HepG2 (cell line): ENCODE measurements around the gene CTBP1. TPM values are rescaled to one million over a fixed set of nuclear protein-coding genes. Genes with fewer than 3 reads are reported as not detected.

Source experiments
- ATAC-seq: fragments of 200-7000 bp; cut with Tn5 transposase; 3 replicates; pipeline ENCODE4 v1.9.1; 2020; ENCODE audit warnings: mild to moderate bottlenecking, moderate library complexity
- BruUV-seq: library from RNA; stranded (reverse); fragments of 400-500 nt; replicated peaks from 2 replicates; lab custom pipeline; 2021; lab: Mats Ljungman, UMichigan
- CTCF ChIA-PET: fragments of 300-600 bp; formaldehyde crosslinking; extraction: SDS; loops from one replicate; lab custom pipeline; 2021; ENCODE audit warnings: low total read pairs, inconsistent platforms, low intra/inter-chr PET ratio; lab: Yijun Ruan, JAX
- POLR2A ChIA-PET: fragments of 350-600 bp; sonication (Branson Sonifier 250); formaldehyde crosslinking; loops from one replicate; lab custom pipeline; 2020; ENCODE audit warnings: antibody characterized with exemption, inconsistent platforms; lab: Yijun Ruan, JAX
- DNase-seq: peaks from one replicate; pipeline ENCODE4 v3.0.0-alpha.2; 2015; ENCODE audit warnings: low spot score
- FAIRE-seq: peaks from 3 replicates; lab custom pipeline; 2011; peaks lifted over from hg19 to GRCh38; lab: Jason Lieb, UNC
- H2AFZ ChIP-seq: one replicate; pipeline ENCODE4 v1.6.1; 2011; ENCODE audit warnings: low read length, inconsistent platforms
- H3K27ac ChIP-seq: fragments of 300-600 bp; 3 replicates; pipeline ENCODE4 v1.8.0; 2011; ENCODE audit warnings: mixed run types, mild to moderate bottlenecking, mixed read lengths, low read length, inconsistent platforms; ENCODE audit not compliant: insufficient read depth; ENCODE audit errors: extremely low read length
- H3K27me3 ChIP-seq, 2 experiments: fragments of 200-600 bp in 1 of 2; 2 replicates in 1 of 2; 3 replicates in 1 of 2; pipeline versions ENCODE4 v1.6.0 to v1.8.0; 2011; ENCODE audit warnings: low read length in 2 of 2, mild to moderate bottlenecking in 2 of 2, moderate library complexity in 2 of 2, inconsistent platforms in 1 of 2; ENCODE audit not compliant: insufficient read depth in 2 of 2, control insufficient read depth in 1 of 2
- H3K36me3 ChIP-seq, 2 experiments: fragments of 200-600 bp in 1 of 2; replicated peaks in 1 of 2; 2 replicates in 1 of 2; 3 replicates in 1 of 2; pipeline versions ENCODE4 v1.5.1 to v1.8.0; 2011; ENCODE audit warnings: low read length in 2 of 2, inconsistent platforms in 1 of 2; ENCODE audit not compliant: insufficient read depth in 2 of 2, control insufficient read depth in 1 of 2
- H3K4me1 ChIP-seq: 2 replicates; pipeline ENCODE4 v1.5.1; 2012; ENCODE audit warnings: low read length, inconsistent platforms; ENCODE audit not compliant: insufficient read depth
- H3K4me2 ChIP-seq: 2 replicates; pipeline ENCODE4 v1.6.0; 2011; ENCODE audit warnings: low read depth, low read length, inconsistent platforms
- H3K4me3 ChIP-seq, 3 experiments: fragments of 200-600 bp in 1 of 3; sonication (generic), shearing (Covaris generic) in 1 of 3; replicated peaks in 1 of 3; 2 replicates each; pipeline ENCODE4 v1.5.1; 2011 to 2016; ENCODE audit warnings: low read length in 3 of 3, inconsistent platforms in 2 of 3, low read depth in 2 of 3, mild to moderate bottlenecking in 2 of 3, control low read depth in 1 of 3, mixed read lengths in 1 of 3; ENCODE audit not compliant: insufficient read depth in 1 of 3
- H3K79me2 ChIP-seq: one replicate; pipeline ENCODE4 v1.6.1; 2011; ENCODE audit warnings: low read length, inconsistent platforms; ENCODE audit not compliant: insufficient read depth
- H3K9ac ChIP-seq: 2 replicates; pipeline ENCODE4 v1.6.0; 2011; ENCODE audit warnings: mild to moderate bottlenecking, low read depth, low read length, inconsistent platforms; ENCODE audit not compliant: insufficient read depth
- H3K9me3 ChIP-seq: 2 replicates; pipeline ENCODE4 v1.5.1; 2012; ENCODE audit warnings: mild to moderate bottlenecking, low read length
- H4K20me1 ChIP-seq: 2 replicates; pipeline ENCODE4 v1.6.0; 2011; ENCODE audit warnings: inconsistent platforms, mild to moderate bottlenecking, low read length, moderate library complexity; ENCODE audit not compliant: insufficient read depth
- AGO2 ChIP-seq: fragments of 200-400 bp; formaldehyde crosslinking; optimal IDR thresholded peaks from 2 replicates; pipeline ENCODE3; 2017; ENCODE audit warnings: mild to moderate bottlenecking, low read depth, low read length, moderate library complexity
- TCF12 ChIP-seq, 2 experiments: fragments of 450-650 bp in 1 of 2; sonication (generic) in 1 of 2; formaldehyde crosslinking in 1 of 2; IDR thresholded peaks; 2 replicates each; pipeline versions ENCODE4 v1.6.1 to v1.8.0; 2017 to 2022; ENCODE audit warnings: antibody characterized with exemption in 1 of 2, mild to moderate bottlenecking in 1 of 2, missing genetic modification reagents in 1 of 2, moderate library complexity in 1 of 2
- ZFP37 ChIP-seq: sonication (generic); formaldehyde crosslinking; IDR thresholded peaks from 2 replicates; pipeline ENCODE4 v1.4.0; 2020; ENCODE audit warnings: missing genetic modification reagents, borderline replicate concordance
- ZNF616 ChIP-seq: sonication (generic); formaldehyde crosslinking; IDR thresholded peaks from 2 replicates; pipeline ENCODE4 v1.5.0; 2020; ENCODE audit warnings: low read depth, mild to moderate bottlenecking, missing genetic modification reagents
- ZNF788 ChIP-seq: sonication (generic); formaldehyde crosslinking; IDR thresholded peaks from 2 replicates; pipeline ENCODE4 v1.5.0; 2020; ENCODE audit warnings: mild to moderate bottlenecking, missing genetic modification reagents, borderline replicate concordance
- WGBS: methylation state at CpG from one replicate; pipeline ENCODE4 v1.1.6; 2017; ENCODE audit warnings: low lambda C conversion rate; 5-methylcytosine and 5-hydroxymethylcytosine counted together
- in situ Hi-C: cut with HindIII; loops from 2 replicates; pipeline ENCODE4 v1.10.0; 2017; ENCODE audit warnings: low pct_unique_long_range_greater_than_20kb; ENCODE audit not compliant: extremely low pct_ligation_motif_present
- intact Hi-C: fragments of 100-400 bp; cut with micrococcal nuclease; formaldehyde crosslinking; loops from one replicate; pipeline ENCODE4 v1.10.0; 2022; ENCODE audit not compliant: unreplicated experiment
- polyA plus RNA-seq, 8 experiments: library from polyadenylated mRNA; depleted of rRNA in 3 of 8; stranded (reverse) in 7 of 8; unstranded in 1 of 8; fragments of >200 nt; fragmentation: Illumina TruSeq in 4 of 8; extraction: Trizol in 4 of 8; gene quantifications; 2 replicates each; pipeline versions ENCODE4 v1.2.1 to v1.2.3, GENCODE V29; 2011 to 2016; ENCODE audit warnings: low read depth in 4 of 8, missing spikeins in 1 of 8, mixed read lengths in 1 of 8; ENCODE audit not compliant: insufficient read depth in 1 of 8
- total RNA-seq, 5 experiments: library from RNA; depleted of rRNA; stranded (reverse); fragments of >200 nt; fragmentation: Illumina TruSeq; extraction: Trizol; gene quantifications; 2 replicates each; pipeline ENCODE4 v1.2.3, GENCODE V29; 2016; ENCODE audit warnings: low read depth in 1 of 5
- TF ChIP-seq, protein P1 (sequence below): sonication (generic); formaldehyde crosslinking; IDR thresholded peaks from 2 replicates; pipeline ENCODE4 v1.8.0; 2022; ENCODE audit warnings: missing genetic modification reagents, mild to moderate bottlenecking, borderline replicate concordance
- TF ChIP-seq, protein P2 (sequence below): sonication (generic); formaldehyde crosslinking; IDR thresholded peaks from 2 replicates; pipeline ENCODE4 v1.8.0; 2022; ENCODE audit warnings: mild to moderate bottlenecking, missing genetic modification reagents; ENCODE audit not compliant: insufficient replicate concordance

The CTBP1 gene
- total and polyA plus RNA-seq, 2 of the 13 experiments (the other 11 are each of a cell fraction or from before 2014, with no cell fraction given): 78.5 to 112 TPM

DNA sequence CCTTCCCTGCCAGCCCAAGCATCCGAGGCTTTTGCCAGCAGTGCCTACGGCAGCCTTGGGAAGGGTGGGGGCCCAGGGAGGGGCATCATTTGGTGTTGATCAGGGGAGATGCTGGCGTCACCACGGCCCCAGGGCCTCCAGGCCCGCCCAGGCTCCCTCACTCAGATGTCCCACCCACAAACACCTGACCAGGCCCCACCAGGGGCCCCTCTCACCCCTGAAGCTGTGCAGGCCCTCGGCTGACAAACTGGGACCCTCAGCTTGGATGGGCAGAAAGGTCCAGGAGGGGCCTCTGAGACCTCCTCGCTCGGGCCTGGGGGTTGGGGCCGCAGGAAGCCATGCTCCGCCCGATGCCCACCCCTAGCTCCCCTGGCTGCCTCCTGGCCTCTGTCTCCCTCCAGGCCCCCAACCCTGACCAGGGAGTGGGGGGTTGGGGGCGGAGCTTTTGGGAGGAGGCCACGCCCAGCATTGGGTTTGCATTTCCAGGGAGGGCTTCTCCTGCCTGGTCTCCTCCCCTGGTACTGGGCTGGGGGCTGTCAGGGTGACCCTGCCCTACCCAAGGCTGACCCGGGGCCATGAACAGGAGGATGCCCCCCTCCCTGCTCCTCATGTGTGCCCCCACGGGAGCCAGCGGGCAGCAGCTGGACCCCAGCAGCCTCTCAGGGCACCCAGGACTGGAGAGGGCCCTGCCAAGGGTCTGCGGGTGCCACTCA is 43.2 kb downstream of the CTBP1 start:
- in situ Hi-C loops: loop anchor here (5.0 kb wide), 1 partner anchor 33 kb away; the partner anchor contains the start of gene SPON2
- CTCF ChIA-PET: no interaction called here
- DNase-seq (no peak), ATAC-seq (no peak; the same call in 2 of the 3 replicates), FAIRE-seq (no peak)
- 0 out of 2 replicates have a peak, but pooled peaks have one; percentile 0 for TF ChIP-seq ZNF788
- TF ChIP-seq, protein P1, sequence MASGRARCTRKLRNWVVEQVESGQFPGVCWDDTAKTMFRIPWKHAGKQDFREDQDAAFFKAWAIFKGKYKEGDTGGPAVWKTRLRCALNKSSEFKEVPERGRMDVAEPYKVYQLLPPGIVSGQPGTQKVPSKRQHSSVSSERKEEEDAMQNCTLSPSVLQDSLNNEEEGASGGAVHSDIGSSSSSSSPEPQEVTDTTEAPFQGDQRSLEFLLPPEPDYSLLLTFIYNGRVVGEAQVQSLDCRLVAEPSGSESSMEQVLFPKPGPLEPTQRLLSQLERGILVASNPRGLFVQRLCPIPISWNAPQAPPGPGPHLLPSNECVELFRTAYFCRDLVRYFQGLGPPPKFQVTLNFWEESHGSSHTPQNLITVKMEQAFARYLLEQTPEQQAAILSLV (CRISPR knock-in tag): 0 out of 2 replicates have a peak, but pooled peaks have one; percentile 2
- TF ChIP-seq, protein P2, sequence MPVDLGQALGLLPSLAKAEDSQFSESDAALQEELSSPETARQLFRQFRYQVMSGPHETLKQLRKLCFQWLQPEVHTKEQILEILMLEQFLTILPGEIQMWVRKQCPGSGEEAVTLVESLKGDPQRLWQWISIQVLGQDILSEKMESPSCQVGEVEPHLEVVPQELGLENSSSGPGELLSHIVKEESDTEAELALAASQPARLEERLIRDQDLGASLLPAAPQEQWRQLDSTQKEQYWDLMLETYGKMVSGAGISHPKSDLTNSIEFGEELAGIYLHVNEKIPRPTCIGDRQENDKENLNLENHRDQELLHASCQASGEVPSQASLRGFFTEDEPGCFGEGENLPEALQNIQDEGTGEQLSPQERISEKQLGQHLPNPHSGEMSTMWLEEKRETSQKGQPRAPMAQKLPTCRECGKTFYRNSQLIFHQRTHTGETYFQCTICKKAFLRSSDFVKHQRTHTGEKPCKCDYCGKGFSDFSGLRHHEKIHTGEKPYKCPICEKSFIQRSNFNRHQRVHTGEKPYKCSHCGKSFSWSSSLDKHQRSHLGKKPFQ (CRISPR knock-in tag): peak; percentile 23
- peak; percentile 35 for TF ChIP-seq AGO2
- no peak for TF ChIP-seq ZNF616 (CRISPR knock-in tag)
- TF ChIP-seq ZFP37 (CRISPR knock-in tag): no peak
- TF ChIP-seq TCF12 (IDR thresholded peaks at IDR 0.05): no peak
- 0 out of 2 replicates have a peak, but pooled peaks have one; percentile 42 for TF ChIP-seq TCF12 (CRISPR knock-in tag; IDR thresholded peaks at IDR 0.05)
- H3K4me2 ChIP-seq: peak overlapping the region; percentile 98
- intact Hi-C loops: loop anchor here (1.0 kb wide), 1 partner anchor 32 kb away; no protein-coding TSS in a partner anchor
- no peaks in the 10 kb centered on the region for H3K36me3 ChIP-seq
- peaks cover 2% of the 10 kb centered on the region for H3K79me2 ChIP-seq
- no peaks in the 10 kb centered on the region for H3K9me3 ChIP-seq
- no TSS peak for BruUV-seq
- no peak overlapping the region for H2AFZ ChIP-seq
- no peaks in the 10 kb centered on the region for H3K27me3 ChIP-seq
- peak overlapping the region; percentile 28 to 76 (median 70); a peak in 5 of 6 replicates for H3K4me3 ChIP-seq
- H3K9ac ChIP-seq: peak overlapping the region; percentile 79
- 25% methylated on average over 2 of the region's 17 CpGs for WGBS
- POLR2A ChIA-PET: interaction anchor here (0.6 to 5.3 kb wide), 18 partner anchors 10 to 212 kb away, joined by 3 to 95 read pairs (median 4); partner anchors contain the start of genes SLC26A1, SPON2 and UVSSA
- H3K27ac ChIP-seq: peak overlapping the region; percentile 74
- H4K20me1 ChIP-seq: no peaks in the 10 kb centered on the region
- H3K4me1 ChIP-seq: peaks cover 45% of the 10 kb centered on the region
